GM06990 (cell line): Measurements from ENCODE around the gene RHBDL3.

Experiments used
- DNase-seq: peaks from one replicate; pipeline ENCODE4 v3.0.0-alpha.2; 2011; ENCODE audit not compliant: insufficient read length; ENCODE audit errors: extremely low read depth
- H3K27me3 ChIP-seq: replicated peaks from 2 replicates; pipeline ENCODE4 v1.6.0; 2011; ENCODE audit warnings: low read length; ENCODE audit not compliant: control insufficient read depth, insufficient read depth
- H3K36me3 ChIP-seq: 2 replicates; pipeline ENCODE4 v1.5.1; 2011; ENCODE audit warnings: low read length; ENCODE audit not compliant: control insufficient read depth, insufficient read depth
- H3K4me3 ChIP-seq: replicated peaks from 2 replicates; pipeline ENCODE4 v1.5.1; 2011; ENCODE audit warnings: low read depth, mild to moderate bottlenecking, control low read depth, low read length
- CTCF ChIP-seq: IDR thresholded peaks from 2 replicates; pipeline ENCODE4 v1.5.1; 2011; ENCODE audit warnings: low read length, control low read depth, mild to moderate bottlenecking, inconsistent platforms; ENCODE audit not compliant: insufficient read depth, poor library complexity, severe bottlenecking

RHBDL3 gene

GRCh38 chr17:32235588-32235987, 30.0 kb upstream of the RHBDL3 start:
- Histone ChIP-seq H3K4me3 (no peak overlapping the region), H3K36me3 (no peaks in the 10 kb centered on the region), H3K27me3 (no peaks in the 10 kb centered on the region)
- no peak for TF ChIP-seq CTCF
- no peak for DNase-seq

GRCh38 chr17:32239456-32239855, 26.2 kb upstream of the RHBDL3 start:
- Histone ChIP-seq H3K4me3 (no peak overlapping the region), H3K27me3 (no peaks in the 10 kb centered on the region), H3K36me3 (no peaks in the 10 kb centered on the region)
- no peak for DNase-seq
- TF ChIP-seq CTCF: no peak

- no peak overlapping the region for H3K4me3 ChIP-seq
- no peaks in the 10 kb centered on the region for H3K27me3 ChIP-seq
- no peak for TF ChIP-seq CTCF
- no peaks in the 10 kb centered on the region for H3K36me3 ChIP-seq
- no peak for DNase-seq
Measured at GRCh38 chr17:32240750-32241149, 24.9 kb upstream of the RHBDL3 start.

- no peak for TF ChIP-seq CTCF
- no peak for DNase-seq
- H3K27me3 ChIP-seq: no peaks in the 10 kb centered on the region
- H3K4me3 ChIP-seq: no peak overlapping the region
- H3K36me3 ChIP-seq: no peaks in the 10 kb centered on the region
Measured at GRCh38 chr17:32241640-32242039, 24.0 kb upstream of the RHBDL3 start.

GRCh38 chr17:32249475-32249874, 16.2 kb upstream of the RHBDL3 start:
- DNase-seq: no peak
- no peak for TF ChIP-seq CTCF
- Histone ChIP-seq H3K36me3 (no peaks in the 10 kb centered on the region), H3K27me3 (no peaks in the 10 kb centered on the region), H3K4me3 (no peak overlapping the region)

- DNase-seq: peak; percentile 33
- Histone ChIP-seq H3K36me3 (no peaks in the 10 kb centered on the region), H3K27me3 (no peaks in the 10 kb centered on the region), H3K4me3 (no peak overlapping the region)
- TF ChIP-seq CTCF: peak; percentile 99
Measured at GRCh38 chr17:32253117-32253611, 12.5 kb upstream of the RHBDL3 start.
